NCI-H146 treated with DMSO at 0.1 percent for 48 hours (cell line): Measurements from ENCODE around the gene GALNT3.

ENCODE experiments used
- DNase-seq: peaks from one replicate; lab custom pipeline; 2025; ENCODE audit not compliant: unreplicated experiment; lab: John Stamatoyannopoulos, UW

The GALNT3 gene

GRCh38 chr2:165746501-165746900, 47.5 kb downstream of the GALNT3 start:
- no peak for DNase-seq

DNA sequence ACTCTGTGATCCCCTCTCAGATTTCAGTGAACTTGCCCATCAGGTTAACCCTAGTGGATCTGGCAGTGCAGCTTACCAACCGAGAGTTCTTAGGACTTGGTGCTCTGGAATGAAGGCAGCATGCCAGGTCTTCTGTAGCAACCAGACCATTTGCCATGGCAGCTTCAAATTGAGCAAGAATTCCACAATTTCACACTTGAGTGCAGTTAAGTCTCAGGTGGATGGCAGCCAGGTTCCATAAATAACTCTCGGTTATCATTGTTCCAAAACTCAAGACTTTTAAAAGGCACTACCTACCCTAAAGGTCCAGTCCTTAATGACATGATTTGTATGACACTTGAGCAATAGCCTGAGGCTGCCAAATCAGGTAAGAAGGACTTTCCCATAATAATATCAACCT, 48.1 kb downstream of the GALNT3 start:
- no peak for DNase-seq

DNA sequence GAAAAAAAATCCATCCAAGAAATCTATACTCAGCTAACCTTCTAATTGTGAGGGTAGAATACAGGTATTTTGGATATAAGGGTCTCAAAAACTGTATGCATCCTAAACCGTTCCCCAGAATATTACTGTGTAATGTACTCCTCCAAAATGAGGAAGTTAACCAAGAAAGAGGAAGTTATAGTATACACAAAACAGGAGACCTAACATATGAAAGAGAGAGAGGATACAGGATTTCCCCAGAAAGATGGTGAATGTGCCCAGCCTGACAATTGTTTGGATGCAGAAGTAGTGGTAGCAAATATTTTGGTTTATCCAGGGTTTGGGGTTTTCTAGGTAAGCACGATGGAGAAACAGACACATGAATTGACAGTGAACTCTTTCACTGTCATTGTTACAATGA, 50.6 kb downstream of the GALNT3 start:
- no peak for DNase-seq

- DNase-seq: no peak
Measured at GRCh38 chr2:165725421-165725820, 68.6 kb downstream of the GALNT3 start.

DNA sequence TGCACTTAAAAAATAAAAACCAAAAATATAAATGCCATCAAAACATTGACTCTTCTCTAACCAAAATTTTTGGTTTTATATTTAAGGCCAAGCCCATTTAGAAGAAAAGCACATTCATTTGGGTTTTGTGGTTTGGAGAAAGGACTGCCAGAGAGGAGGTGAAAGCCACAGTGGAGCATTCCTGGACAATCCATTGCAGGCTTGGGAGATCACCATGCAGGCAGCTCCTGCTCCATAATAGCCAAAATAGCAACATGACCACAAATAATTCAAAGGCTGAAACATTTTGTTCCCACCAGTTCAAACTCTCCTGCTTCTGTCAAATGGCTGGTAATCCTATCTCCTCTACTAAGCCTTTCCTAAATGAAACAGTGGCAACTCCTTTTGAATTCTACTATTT, 73.5 kb downstream of the GALNT3 start:
- DNase-seq: no peak

DNA sequence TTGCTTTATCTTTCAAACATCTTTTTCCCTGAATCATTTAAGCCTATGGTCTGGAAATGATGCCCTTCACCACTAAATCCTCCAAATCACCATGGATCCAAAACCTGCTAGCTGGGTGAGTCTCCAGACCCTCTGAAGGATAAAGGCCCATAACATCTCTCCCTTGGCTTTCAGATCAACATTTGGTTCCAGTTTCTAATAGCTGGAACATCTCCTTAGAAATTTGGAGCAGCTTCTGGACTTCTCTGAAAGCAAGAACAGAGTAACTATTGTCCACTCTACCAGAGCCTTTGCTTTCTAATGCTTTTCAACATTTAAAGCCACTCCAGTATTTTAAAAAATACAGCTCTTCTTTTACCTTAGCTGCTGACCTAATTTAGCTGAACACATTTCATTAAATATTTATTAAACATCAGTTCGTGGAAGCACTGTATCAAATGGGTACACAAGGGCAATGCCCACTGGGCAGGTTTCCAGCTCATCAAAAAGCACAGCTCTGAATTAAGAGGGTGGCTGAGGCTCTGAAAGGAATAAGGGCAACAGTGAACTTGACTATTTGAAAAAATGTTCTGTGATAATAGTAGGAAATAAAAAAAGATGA, 75.3 kb downstream of the GALNT3 start:
- DNase-seq: no peak

DNA sequence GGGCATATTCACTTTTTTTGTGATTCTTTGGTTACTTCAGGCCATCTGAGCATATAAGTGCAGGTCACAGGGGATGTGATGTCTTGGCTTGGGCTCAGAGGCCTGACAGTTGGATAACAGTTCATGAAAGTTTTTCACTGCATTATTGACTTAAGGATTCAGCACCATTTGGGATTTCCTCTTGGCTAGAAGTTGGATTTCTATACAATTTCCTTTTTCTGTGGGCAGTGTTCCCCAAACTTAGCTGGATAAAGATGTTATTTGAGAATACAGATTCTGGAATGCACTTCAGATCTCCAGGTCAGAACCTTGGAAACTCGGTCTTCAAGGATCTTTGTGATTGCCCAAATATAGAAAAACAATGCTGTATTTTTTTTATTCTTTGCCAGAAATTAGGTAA, 78.0 kb downstream of the GALNT3 start:
- no peak for DNase-seq

GRCh38 chr2:165706960-165707487, 87.0 kb downstream of the GALNT3 start:
- no peak for DNase-seq

- DNase-seq: no peak
Measured at GRCh38 chr2:165701147-165701546, 92.9 kb downstream of the GALNT3 start.

DNA sequence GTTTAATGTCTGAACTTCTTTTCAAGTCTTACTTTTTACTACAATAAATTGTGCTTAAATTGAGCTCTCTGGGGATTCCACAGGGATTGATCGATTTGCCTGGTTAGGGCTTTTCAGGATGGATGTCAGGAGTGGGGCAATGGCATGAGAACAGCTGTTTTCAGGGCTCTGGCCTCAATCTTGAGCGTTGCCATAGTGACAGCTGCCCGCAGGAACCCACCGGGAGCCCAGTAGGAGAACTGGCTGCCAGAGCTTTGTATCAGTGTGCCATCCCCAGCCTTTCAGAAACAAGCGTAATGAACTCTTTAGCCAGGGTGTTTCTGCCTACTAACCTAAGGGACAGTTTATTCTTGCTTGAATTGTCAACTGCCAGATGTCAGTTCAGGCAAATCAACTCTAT, 93.5 kb downstream of the GALNT3 start:
- DNase-seq: no peak

DNA sequence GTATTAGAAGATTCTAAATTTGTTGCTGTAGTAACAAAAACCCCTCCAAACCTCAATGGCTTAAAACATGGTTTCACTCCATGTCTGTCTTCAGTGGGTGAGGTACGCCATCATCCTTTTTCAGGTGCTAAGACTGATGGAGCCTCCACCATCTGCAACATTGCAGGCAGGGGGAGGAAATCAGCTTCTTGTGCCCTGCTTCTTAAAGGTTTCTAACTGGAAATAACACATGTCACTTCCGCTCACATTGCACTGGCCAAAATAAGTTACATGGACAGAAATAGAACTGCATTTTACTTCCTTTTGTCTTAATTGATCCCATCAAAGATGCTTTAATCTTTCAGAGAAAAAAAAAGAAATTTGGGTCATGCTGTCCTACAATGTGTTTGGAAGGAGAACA, 94.1 kb downstream of the GALNT3 start:
- no peak for DNase-seq

GRCh38 chr2:165698444-165698884, 95.6 kb downstream of the GALNT3 start:
- peak; percentile 57 for DNase-seq

DNA sequence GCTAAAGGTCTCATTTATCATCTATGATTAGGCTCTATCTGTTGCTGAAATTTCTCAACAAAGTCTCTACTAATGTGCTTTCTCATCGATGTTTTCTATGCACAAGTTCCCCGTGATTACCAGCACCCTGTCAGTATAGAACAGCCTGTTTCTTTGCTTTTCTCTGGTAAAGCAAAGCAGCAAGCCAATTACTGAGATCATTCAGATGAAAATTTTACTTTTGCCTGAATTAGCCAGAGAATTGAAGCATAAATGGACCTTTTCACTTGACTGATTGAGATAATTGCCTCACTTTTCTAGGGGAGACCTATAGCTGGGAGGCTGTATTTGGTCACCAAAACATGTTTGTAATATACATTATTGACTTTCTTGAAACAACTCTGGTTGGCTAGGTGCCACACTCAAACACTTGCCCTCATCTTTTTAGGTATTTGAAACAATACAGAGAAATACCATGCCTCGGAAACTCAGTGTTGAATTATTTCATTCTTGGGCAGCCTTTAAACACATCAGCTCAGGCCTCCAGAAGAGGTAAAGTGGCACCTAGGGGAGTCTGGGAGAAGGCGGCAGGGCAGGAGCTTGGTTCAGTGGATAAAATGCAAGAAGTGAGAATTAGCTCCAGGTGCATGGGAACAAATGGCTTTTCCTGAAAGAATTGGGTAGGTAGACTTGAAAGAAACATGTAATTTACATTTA, 96.2 kb downstream of the GALNT3 start:
- peak; percentile 74 for DNase-seq
